Mesenchymal stem cell (in vitro differentiated cells and primary cell): ENCODE measurements around the gene C19orf85.

Source experiments
- DNase-seq: peaks from one replicate; pipeline ENCODE4 v3.0.0-alpha.2; 2013
- H2AFZ ChIP-seq: one replicate; pipeline ENCODE4 v1.6.1; 2013; ENCODE audit warnings: low read depth, mild to moderate bottlenecking, control low read depth, inconsistent platforms, low read length, moderate library complexity
- H2AK5ac ChIP-seq: 2 replicates; pipeline ENCODE4 v1.6.1; 2013; ENCODE audit warnings: low read length, moderate library complexity, mild to moderate bottlenecking, inconsistent platforms; ENCODE audit not compliant: severe bottlenecking
- H2BK120ac ChIP-seq: one replicate; pipeline ENCODE4 v1.6.1; 2013; ENCODE audit warnings: low read depth, mild to moderate bottlenecking, inconsistent platforms, low read length, moderate library complexity
- H2BK12ac ChIP-seq, 2 experiments: one replicate each; pipeline ENCODE4 v1.6.1; 2013; ENCODE audit warnings: inconsistent platforms in 2 of 2, low read length in 2 of 2, mild to moderate bottlenecking in 2 of 2, moderate library complexity in 2 of 2, control low read depth in 1 of 2
- H2BK15ac ChIP-seq: one replicate; pipeline ENCODE4 v1.6.1; 2013; ENCODE audit warnings: mild to moderate bottlenecking, low read depth, inconsistent platforms; ENCODE audit not compliant: poor library complexity, severe bottlenecking
- H2BK5ac ChIP-seq: 2 replicates; pipeline ENCODE4 v1.6.1; 2013; ENCODE audit warnings: low read depth, mild to moderate bottlenecking, low read length, control low read depth, inconsistent platforms; ENCODE audit not compliant: poor library complexity, severe bottlenecking
- H3K14ac ChIP-seq, 2 experiments: one replicate each; pipeline ENCODE4 v1.6.1; 2013; ENCODE audit warnings: inconsistent platforms in 2 of 2, low read length in 2 of 2, control low read depth in 1 of 2, mild to moderate bottlenecking in 1 of 2, moderate library complexity in 1 of 2
- H3K18ac ChIP-seq, 2 experiments: one replicate each; pipeline ENCODE4 v1.6.1; 2013; ENCODE audit warnings: inconsistent platforms in 2 of 2, low read length in 2 of 2, control low read depth in 1 of 2, low read depth in 1 of 2, mild to moderate bottlenecking in 1 of 2
- H3K23ac ChIP-seq, 2 experiments: one replicate each; pipeline ENCODE4 v1.6.1; 2013; ENCODE audit warnings: inconsistent platforms in 2 of 2, low read length in 2 of 2, mild to moderate bottlenecking in 2 of 2, moderate library complexity in 2 of 2, control low read depth in 1 of 2
- H3K27ac ChIP-seq: 2 replicates; pipeline ENCODE4 v1.5.1; 2013; ENCODE audit warnings: mild to moderate bottlenecking, moderate library complexity, low read length, control low read depth, inconsistent platforms; ENCODE audit not compliant: poor library complexity, severe bottlenecking
- H3K27me3 ChIP-seq, 2 experiments: 2 replicates each; pipeline versions ENCODE4 v1.6.1 to v1.7.0; 2013; ENCODE audit warnings: low read length in 2 of 2, mild to moderate bottlenecking in 2 of 2, moderate library complexity in 2 of 2, control low read depth in 1 of 2, inconsistent platforms in 1 of 2; ENCODE audit not compliant: control insufficient read depth in 1 of 2, insufficient read depth in 1 of 2
- H3K36me3 ChIP-seq, 2 experiments: 2 replicates each; pipeline versions ENCODE4 v1.6.1 to v1.7.0; 2013; ENCODE audit warnings: low read length in 2 of 2, control low read depth in 1 of 2, inconsistent platforms in 1 of 2, low read depth in 1 of 2, mild to moderate bottlenecking in 1 of 2; ENCODE audit not compliant: insufficient read depth in 2 of 2, control insufficient read depth in 1 of 2
- H3K4ac ChIP-seq, 2 experiments: one replicate each; pipeline ENCODE4 v1.6.1; 2013; ENCODE audit warnings: inconsistent platforms in 2 of 2, low read length in 2 of 2, mild to moderate bottlenecking in 2 of 2, moderate library complexity in 2 of 2, control low read depth in 1 of 2, low read depth in 1 of 2
- H3K4me1 ChIP-seq: 2 replicates; pipeline ENCODE4 v1.6.1; 2013; ENCODE audit warnings: low read depth, low read length, control low read depth; ENCODE audit not compliant: control insufficient read depth, insufficient read depth
- H3K4me2 ChIP-seq: 2 replicates; pipeline ENCODE4 v1.6.1; 2013; ENCODE audit warnings: low read length, mild to moderate bottlenecking, inconsistent platforms; ENCODE audit not compliant: poor library complexity, severe bottlenecking
- H3K4me3 ChIP-seq, 2 experiments: 2 replicates each; pipeline versions ENCODE4 v1.5.1 to v1.7.0; 2013; ENCODE audit warnings: low read length in 2 of 2, mild to moderate bottlenecking in 2 of 2, control low read depth in 1 of 2, low read depth in 1 of 2; ENCODE audit not compliant: insufficient read depth in 1 of 2
- H3K79me1 ChIP-seq: replicated peaks from 2 replicates; pipeline ENCODE4 v1.6.1; 2013; ENCODE audit warnings: mild to moderate bottlenecking, control low read depth, low read length, inconsistent platforms; ENCODE audit not compliant: poor library complexity, severe bottlenecking
- H3K9ac ChIP-seq: 2 replicates; pipeline ENCODE4 v1.7.0; 2013; ENCODE audit warnings: mild to moderate bottlenecking, low read length, moderate library complexity
- H3K9me3 ChIP-seq: 2 replicates; pipeline ENCODE4 v1.7.0; 2013; ENCODE audit warnings: mild to moderate bottlenecking, low read length; ENCODE audit not compliant: control insufficient read depth
- H4K8ac ChIP-seq: one replicate; pipeline ENCODE4 v1.6.1; 2013; ENCODE audit warnings: inconsistent platforms, mild to moderate bottlenecking, low read length, moderate library complexity
- H4K91ac ChIP-seq: one replicate; pipeline ENCODE4 v1.6.1; 2013; ENCODE audit warnings: mild to moderate bottlenecking, low read length, inconsistent platforms
- WGBS: methylation state at CpG from one replicate; pipeline ENCODE4 v1.1.7; 2013; ENCODE audit warnings: mixed read lengths; 5-methylcytosine and 5-hydroxymethylcytosine counted together

The C19orf85 gene

DNA sequence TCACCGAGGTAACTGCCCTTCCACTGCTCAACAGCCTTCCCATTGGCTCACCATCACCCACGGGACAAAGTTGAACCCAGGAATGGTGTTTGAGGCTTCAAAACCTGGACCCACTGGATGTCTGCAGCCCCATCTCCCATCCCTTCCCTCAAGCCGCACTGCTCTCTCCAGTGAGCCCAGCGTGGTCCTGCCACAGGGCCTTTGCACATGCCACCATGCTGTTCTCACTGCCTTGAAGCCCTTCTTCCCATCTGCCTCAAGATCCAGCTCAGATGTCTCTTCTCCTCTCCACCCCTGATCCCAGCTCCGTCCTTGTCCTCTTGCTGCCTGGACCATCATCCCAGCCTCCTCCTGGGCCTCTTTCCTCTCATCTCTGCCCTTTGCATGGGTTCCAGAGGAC lies 25.5 kb downstream of the C19orf85 start:
- WGBS, result 57% methylated on average over 5 of the region's 5 CpGs

DNA sequence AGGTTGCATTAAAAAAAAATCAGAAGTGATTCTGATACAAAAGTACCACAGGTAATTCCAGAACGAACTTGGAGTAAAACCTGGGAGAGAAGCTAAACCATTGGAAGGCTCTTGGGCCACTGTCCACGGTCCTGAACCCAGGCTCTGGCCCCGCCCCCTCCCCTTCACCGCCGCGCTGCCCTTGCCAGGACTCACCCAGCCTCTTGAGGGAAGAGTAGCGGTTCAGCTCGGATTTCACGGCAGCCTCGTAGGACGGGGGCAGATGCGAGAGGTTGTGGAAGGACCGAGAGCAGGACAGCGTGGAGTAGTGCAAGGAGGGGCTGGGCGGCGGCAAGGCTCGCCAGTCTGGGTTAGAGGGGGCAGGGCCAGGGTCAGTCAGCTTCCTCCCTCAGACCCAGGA lies 27.1 kb downstream of the C19orf85 start:
- Histone ChIP-seq H4K8ac (no peak overlapping the region), H2BK12ac (no peak overlapping the region), H3K18ac (no peak overlapping the region), H3K4me3 (no peak overlapping the region), H3K4me2 (no peak overlapping the region), H3K9me3 (peaks cover 1% of the 10 kb centered on the region), H3K79me1 (no peaks in the 10 kb centered on the region), H3K27me3 (peaks cover 39 to 73% of the 10 kb centered on the region in 2 experiments), H2BK120ac (no peak overlapping the region), H2BK5ac (no peak overlapping the region), H3K14ac (no peak overlapping the region), H3K27ac (no peak overlapping the region), H3K4ac (no peak overlapping the region), H2AFZ (no peak overlapping the region), H2BK15ac (no peak overlapping the region), H3K9ac (no peak overlapping the region), H4K91ac (no peak overlapping the region), H3K23ac (no peak overlapping the region), H2AK5ac (no peak overlapping the region), H3K4me1 (peaks cover 17% of the 10 kb centered on the region), H3K36me3 (peaks cover 0 to 2% of the 10 kb centered on the region in 2 experiments)
- DNase-seq, result peak; percentile 70
- WGBS, result under 1% methylated on average over 13 of the region's 17 CpGs

More for the DNA sequence above, 25.5 kb downstream of the C19orf85 start:
- Histone ChIP-seq H3K14ac (no peak overlapping the region), H2AK5ac (no peak overlapping the region), H3K9ac (no peak overlapping the region), H3K36me3 (peaks cover 0 to 2% of the 10 kb centered on the region in 2 experiments), H3K4ac (no peak overlapping the region), H2BK15ac (no peak overlapping the region), H3K4me3 (no peak overlapping the region), H3K18ac (no peak overlapping the region), H4K91ac (no peak overlapping the region), H4K8ac (no peak overlapping the region), H2BK5ac (no peak overlapping the region), H2BK120ac (no peak overlapping the region), H2AFZ (no peak overlapping the region), H3K27ac (no peak overlapping the region), H2BK12ac (no peak overlapping the region), H3K9me3 (no peaks in the 10 kb centered on the region), H3K27me3 (peaks cover 51 to 68% of the 10 kb centered on the region in 2 experiments), H3K23ac (no peak overlapping the region), H3K4me1 (peaks cover 22% of the 10 kb centered on the region), H3K4me2 (no peak overlapping the region), H3K79me1 (no peaks in the 10 kb centered on the region)
- no peak for DNase-seq

DNA sequence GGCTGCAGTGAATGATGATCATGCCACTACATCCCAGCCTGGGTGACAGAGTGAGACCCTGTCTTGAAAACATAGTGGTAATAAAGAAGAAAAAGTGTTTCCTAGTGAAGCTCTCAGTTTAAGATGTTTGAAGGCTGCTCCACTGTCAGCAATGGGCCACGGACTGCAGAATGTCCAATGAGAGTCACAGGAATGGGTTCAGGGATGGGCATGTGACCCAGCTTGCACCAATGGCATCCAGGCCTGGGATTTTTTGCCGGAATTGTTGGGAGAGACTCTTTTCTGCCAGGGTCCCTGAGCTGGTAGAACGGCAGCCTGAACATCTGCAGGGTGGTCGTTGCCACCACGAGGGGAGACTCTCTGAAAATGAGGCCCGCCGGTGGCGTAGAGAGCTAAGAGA lies 27.7 kb downstream of the C19orf85 start:
- H3K36me3 ChIP-seq, result peaks cover 0 to under 1% of the 10 kb centered on the region in 2 experiments
- WGBS, result 54% methylated on average over 8 of the region's 8 CpGs

DNA sequence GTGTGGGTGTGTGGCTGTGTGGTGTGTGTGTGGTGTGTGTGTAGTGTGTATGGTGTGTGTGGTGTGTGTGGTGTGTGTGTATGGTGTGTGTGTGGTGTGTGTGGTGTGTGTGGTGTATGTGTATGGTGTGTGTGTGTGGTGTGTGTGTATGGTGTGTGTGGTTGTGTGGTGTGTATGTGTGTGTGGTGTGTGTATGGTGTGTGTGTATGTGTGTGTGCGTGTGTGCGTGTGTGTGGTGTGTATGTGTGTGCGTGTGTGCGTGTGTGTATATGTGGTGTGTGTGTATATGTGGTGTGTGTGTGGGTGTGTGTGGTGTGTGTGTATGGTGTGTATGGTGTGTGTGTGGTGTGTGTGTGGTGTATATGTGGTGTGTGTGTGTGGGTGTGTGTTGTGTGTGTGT lies 29.5 kb downstream of the C19orf85 start:
- Histone ChIP-seq H3K18ac (no peak overlapping the region), H3K9me3 (peaks cover 5% of the 10 kb centered on the region), H2AK5ac (no peak overlapping the region), H4K8ac (no peak overlapping the region), H3K36me3 (no peaks in the 10 kb centered on the region), H3K14ac (no peak overlapping the region), H3K9ac (no peak overlapping the region), H2BK120ac (no peak overlapping the region), H3K27ac (no peak overlapping the region), H2BK12ac (no peak overlapping the region), H3K79me1 (no peaks in the 10 kb centered on the region), H3K27me3 (peaks cover 19 to 71% of the 10 kb centered on the region in 2 experiments), H2BK15ac (no peak overlapping the region), H3K4ac (no peak overlapping the region), H4K91ac (peak overlapping the region; percentile 43), H3K23ac (no peak overlapping the region), H3K4me3 (no peak overlapping the region), H2AFZ (no peak overlapping the region), H2BK5ac (no peak overlapping the region), H3K4me2 (no peak overlapping the region), H3K4me1 (peaks cover 9% of the 10 kb centered on the region)
- 95% methylated on average over 4 of the region's 4 CpGs for WGBS
- no peak for DNase-seq

More for the DNA sequence above, 27.7 kb downstream of the C19orf85 start:
- H3K79me1 ChIP-seq, result no peaks in the 10 kb centered on the region
- H3K23ac ChIP-seq, result no peak overlapping the region
- H2BK120ac ChIP-seq, result no peak overlapping the region
- H4K91ac ChIP-seq, result no peak overlapping the region
- no peak overlapping the region for H4K8ac ChIP-seq
- H3K14ac ChIP-seq, result no peak overlapping the region
- no peak overlapping the region for H3K4me2 ChIP-seq
- no peak overlapping the region for H3K4ac ChIP-seq
- H2BK5ac ChIP-seq, result no peak overlapping the region
- H3K27ac ChIP-seq, result no peak overlapping the region
- no peak overlapping the region for H2BK15ac ChIP-seq
- no peak overlapping the region for H2AK5ac ChIP-seq
- H3K18ac ChIP-seq, result no peak overlapping the region
- H3K4me1 ChIP-seq, result peaks cover 11% of the 10 kb centered on the region
- no peak for DNase-seq
- H2BK12ac ChIP-seq, result no peak overlapping the region
- peaks cover 37 to 76% of the 10 kb centered on the region in 2 experiments for H3K27me3 ChIP-seq
- peaks cover 5% of the 10 kb centered on the region for H3K9me3 ChIP-seq
- no peak overlapping the region for H3K9ac ChIP-seq
- no peak overlapping the region for H3K4me3 ChIP-seq
- no peak overlapping the region for H2AFZ ChIP-seq
